Fibroblast of peridontal ligament (primary cell): ENCODE measurements around the gene ALDH3B1.

Source experiments
- DNase-seq: peaks from one replicate; pipeline ENCODE4 v3.0.0-alpha.2; 2010; ENCODE audit errors: extremely low read depth

ALDH3B1 gene

GRCh38 chr11:68071281-68072048, 61.3 kb downstream of the ALDH3B1 start:
- no peak for DNase-seq

GRCh38 chr11:68074584-68075352, 64.6 kb downstream of the ALDH3B1 start:
- no peak for DNase-seq

- no peak for DNase-seq
Observed at GRCh38 chr11:68076371-68077042, 66.4 kb downstream of the ALDH3B1 start.

- no peak for DNase-seq
Observed at GRCh38 chr11:68077617-68078582, 67.8 kb downstream of the ALDH3B1 start.
